Uterus (tissue), 4 donors: ENCODE data around the gene DNAH8. TPM values are rescaled to one million over a fixed set of nuclear protein-coding genes. Genes with fewer than 3 reads are reported as not detected.

Experiments used
- DNase-seq, 2 donors: peaks; one replicate each; pipeline ENCODE4 v3.0.0-alpha.2; 2019 to 2020
- H3K27ac ChIP-seq, 2 donors: fragments of 200-600 bp; sonication (generic); 1 replicate in 1 of 2; 2 replicates in 1 of 2; pipeline ENCODE4 v1.5.1; 2016 to 2018
- H3K27me3 ChIP-seq, 2 donors: fragments of 200-600 bp; sonication (generic); one replicate each; pipeline ENCODE4 v1.5.1; 2018 to 2019; ENCODE audit warnings: control low read depth in 1 of 2
- H3K36me3 ChIP-seq, 2 donors: fragments of 200-600 bp; sonication (generic); one replicate each; pipeline ENCODE4 v1.5.1; 2019; ENCODE audit warnings: control low read depth in 1 of 2
- H3K4me1 ChIP-seq, 2 donors: fragments of 200-600 bp; sonication (generic); one replicate each; pipeline ENCODE4 v1.5.1; 2018 to 2019; ENCODE audit warnings: control low read depth in 1 of 2
- H3K4me3 ChIP-seq, 2 donors: fragments of 200-600 bp; sonication (generic); 1 replicate in 1 of 2; 2 replicates in 1 of 2; pipeline ENCODE4 v1.5.1; 2018 to 2019; ENCODE audit warnings: mild to moderate bottlenecking in 1 of 2
- H3K9me3 ChIP-seq, 2 donors: fragments of 200-600 bp; sonication (generic); one replicate each; pipeline ENCODE4 v1.5.1; 2019; ENCODE audit warnings: control low read depth in 1 of 2
- POLR2A ChIP-seq, 2 donors: fragments of 450-650 bp; IDR thresholded peaks; one replicate each; pipeline ENCODE4 v1.6.1; 2016; ENCODE audit warnings: antibody characterized with exemption in 2 of 2, mild to moderate bottlenecking in 1 of 2, moderate library complexity in 1 of 2
- intact Hi-C: fragments of 100-400 bp; cut with DNase I; formaldehyde crosslinking; loops from one replicate; pipeline ENCODE4 v1.15.1; 2023; ENCODE audit warnings: low total_unique reads
- small RNA-seq: library from RNA; depleted of rRNA; stranded (forward); fragments of <200 nt; gene quantifications from one replicate; pipeline ENCODE3, GENCODE V24; 2016
- total RNA-seq, 4 donors: library from RNA; depleted of rRNA in 3 of 4; stranded (reverse); fragments of >200 nt in 3 of 4; gene quantifications; one replicate each; pipeline versions ENCODE4 v1.1.0 to v1.2.4, GENCODE V29; 2014 to 2023
- TF ChIP-seq, protein P1 (sequence below), 4 experiments: fragments of 200-600 bp in 2 of 4; fragments of 450-650 bp in 2 of 4; sonication (generic) in 2 of 4; IDR thresholded peaks; one replicate each; pipeline ENCODE4 v1.5.1; 2016 to 2019; ENCODE audit warnings: antibody characterized with exemption in 4 of 4, mild to moderate bottlenecking in 2 of 4, moderate library complexity in 1 of 4
- donor health status: DM: yes; HTN: yes; CAD: no.

DNAH8 gene
- total RNA-seq, 4 donors from 2014 or later = 0.03 to 0.69 TPM; not detected in 2

DNA sequence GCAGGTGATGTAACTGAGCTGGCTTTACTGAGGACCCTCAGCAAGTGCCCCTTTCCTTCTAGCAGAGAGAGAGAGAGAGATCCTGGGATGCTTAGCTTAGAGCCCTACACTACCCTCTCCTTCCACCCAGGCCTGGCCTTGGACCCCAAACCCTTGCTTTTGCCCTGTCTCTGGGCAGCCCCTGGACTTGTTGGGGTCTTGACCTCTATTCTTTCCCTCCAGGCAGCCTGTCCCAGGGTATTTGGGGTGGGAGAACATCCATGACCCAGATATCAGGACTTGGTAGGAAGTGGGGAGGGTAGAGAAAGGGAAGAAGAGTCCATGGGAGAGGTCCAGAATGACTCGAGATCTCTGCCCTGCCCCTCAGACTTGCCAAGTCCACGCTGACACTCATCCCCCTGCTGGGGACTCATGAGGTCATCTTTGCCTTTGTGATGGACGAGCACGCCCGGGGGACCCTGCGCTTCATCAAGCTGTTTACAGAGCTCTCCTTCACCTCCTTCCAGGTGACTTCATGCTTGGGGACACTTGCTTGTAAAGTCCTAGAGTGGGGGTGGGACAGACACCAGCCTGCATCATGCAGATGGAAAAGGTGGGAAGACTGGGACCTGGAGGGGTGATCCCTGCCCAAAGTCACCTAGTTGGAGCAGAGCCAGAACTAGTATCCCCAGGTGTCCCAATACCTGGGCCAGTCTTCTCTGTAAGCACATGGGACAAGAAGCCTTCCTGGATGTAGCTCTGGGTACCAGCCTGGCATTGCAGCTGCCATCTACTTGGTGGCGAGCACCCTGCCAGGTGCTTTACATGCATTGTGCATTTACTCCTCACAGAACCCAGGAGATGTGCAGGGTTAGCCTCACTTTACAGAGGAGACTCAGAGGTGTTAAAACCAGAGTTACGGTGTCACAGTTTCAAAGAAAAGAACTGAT is 364.4 kb downstream of the DNAH8 start:
- H3K4me1 ChIP-seq = no peaks in the 10 kb centered on the region
- no peak for TF ChIP-seq POLR2A (IDR thresholded peaks at IDR 0.05)
- TF ChIP-seq, protein P1, sequence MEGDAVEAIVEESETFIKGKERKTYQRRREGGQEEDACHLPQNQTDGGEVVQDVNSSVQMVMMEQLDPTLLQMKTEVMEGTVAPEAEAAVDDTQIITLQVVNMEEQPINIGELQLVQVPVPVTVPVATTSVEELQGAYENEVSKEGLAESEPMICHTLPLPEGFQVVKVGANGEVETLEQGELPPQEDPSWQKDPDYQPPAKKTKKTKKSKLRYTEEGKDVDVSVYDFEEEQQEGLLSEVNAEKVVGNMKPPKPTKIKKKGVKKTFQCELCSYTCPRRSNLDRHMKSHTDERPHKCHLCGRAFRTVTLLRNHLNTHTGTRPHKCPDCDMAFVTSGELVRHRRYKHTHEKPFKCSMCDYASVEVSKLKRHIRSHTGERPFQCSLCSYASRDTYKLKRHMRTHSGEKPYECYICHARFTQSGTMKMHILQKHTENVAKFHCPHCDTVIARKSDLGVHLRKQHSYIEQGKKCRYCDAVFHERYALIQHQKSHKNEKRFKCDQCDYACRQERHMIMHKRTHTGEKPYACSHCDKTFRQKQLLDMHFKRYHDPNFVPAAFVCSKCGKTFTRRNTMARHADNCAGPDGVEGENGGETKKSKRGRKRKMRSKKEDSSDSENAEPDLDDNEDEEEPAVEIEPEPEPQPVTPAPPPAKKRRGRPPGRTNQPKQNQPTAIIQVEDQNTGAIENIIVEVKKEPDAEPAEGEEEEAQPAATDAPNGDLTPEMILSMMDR (IDR thresholded peaks at IDR 0.05) = no peak
- intact Hi-C loops = no loop called here
- no peak overlapping the region for H3K4me3 ChIP-seq
- no peak overlapping the region for H3K27ac ChIP-seq
- no peak for DNase-seq
- H3K9me3 ChIP-seq = no peaks in the 10 kb centered on the region
- H3K36me3 ChIP-seq = no peaks in the 10 kb centered on the region
- no peaks in the 10 kb centered on the region for H3K27me3 ChIP-seq

Small RNA genes within 50 kb of the gene (small RNA-seq; reads per million reads assigned to genes)
- gene AL034345.1 = not detected
- not detected for gene RF00393

Other genes starting within 250 kb of the DNAH8 start
- gene BTBD9, start 75.4 kb upstream of the DNAH8 start, total RNA-seq = 10 to 100 TPM; 10.3 to 50.3 (median 34.4) TPM
- 100 to 1,000 TPM in 2 of 4 donors, 10 to 100 TPM in 2; 65.3 to 166 (median 99.1) TPM for gene GLO1, start 12.2 kb upstream of the DNAH8 start, total RNA-seq